Breast epithelium (tissue), 3 donors: ENCODE results near the gene PPP6C.

Experiments
- CTCF ChIP-seq, 3 donors: fragments of 450-650 bp; IDR thresholded peaks; one replicate each; pipeline ENCODE4 v1.5.1; 2016 to 2017; ENCODE audit warnings: antibody characterized with exemption in 3 of 3, mild to moderate bottlenecking in 3 of 3, moderate library complexity in 3 of 3
- POLR2A ChIP-seq: fragments of 450-650 bp; IDR thresholded peaks from one replicate; pipeline ENCODE4 v1.6.1; 2016; ENCODE audit warnings: antibody characterized with exemption, mild to moderate bottlenecking, moderate library complexity
- POLR2AphosphoS5 ChIP-seq, 3 donors: sonication (generic); formaldehyde crosslinking; IDR thresholded peaks; one replicate each; pipeline ENCODE4 v1.6.1; 2017; ENCODE audit warnings: antibody characterized with exemption in 3 of 3

GRCh38 chr9:125172031-125172755 is 17.4 kb downstream of the PPP6C start:
- TF ChIP-seq CTCF (IDR thresholded peaks at IDR 0.05) (no peak), POLR2A (no peak), POLR2AphosphoS5 (IDR thresholded peaks at IDR 0.05) (no peak)
